Activated CD4-positive, alpha-beta T cell treated with anti-CD3 and anti-CD28 coated beads, Interleukin-2, amount 50 U/mL, for 16 hours (primary cell): ENCODE results near the gene POGLUT3.

Source experiments
- DNase-seq: peaks from one replicate; pipeline ENCODE4 v3.0.0-alpha.2; 2020

The POGLUT3 gene

DNA sequence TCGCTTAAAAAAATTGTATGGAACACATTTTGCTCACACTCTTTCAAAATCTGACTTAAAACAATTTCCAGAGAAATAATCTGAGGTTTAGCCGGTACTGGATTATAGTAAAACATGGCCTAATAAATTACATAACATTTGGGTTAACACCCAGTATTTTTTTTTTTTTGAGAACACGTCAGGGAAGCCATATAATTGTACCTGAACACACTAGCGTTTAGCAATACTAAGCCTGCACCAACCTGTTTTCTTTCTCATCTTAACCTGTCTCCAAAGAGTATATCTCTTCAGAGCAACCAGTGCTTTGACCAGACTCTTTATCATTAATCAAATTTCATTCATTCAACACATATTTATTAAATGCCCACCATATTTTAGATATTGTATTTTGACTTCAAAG lies 2.0 kb upstream of the POGLUT3 start:
- DNase-seq: no peak

DNA sequence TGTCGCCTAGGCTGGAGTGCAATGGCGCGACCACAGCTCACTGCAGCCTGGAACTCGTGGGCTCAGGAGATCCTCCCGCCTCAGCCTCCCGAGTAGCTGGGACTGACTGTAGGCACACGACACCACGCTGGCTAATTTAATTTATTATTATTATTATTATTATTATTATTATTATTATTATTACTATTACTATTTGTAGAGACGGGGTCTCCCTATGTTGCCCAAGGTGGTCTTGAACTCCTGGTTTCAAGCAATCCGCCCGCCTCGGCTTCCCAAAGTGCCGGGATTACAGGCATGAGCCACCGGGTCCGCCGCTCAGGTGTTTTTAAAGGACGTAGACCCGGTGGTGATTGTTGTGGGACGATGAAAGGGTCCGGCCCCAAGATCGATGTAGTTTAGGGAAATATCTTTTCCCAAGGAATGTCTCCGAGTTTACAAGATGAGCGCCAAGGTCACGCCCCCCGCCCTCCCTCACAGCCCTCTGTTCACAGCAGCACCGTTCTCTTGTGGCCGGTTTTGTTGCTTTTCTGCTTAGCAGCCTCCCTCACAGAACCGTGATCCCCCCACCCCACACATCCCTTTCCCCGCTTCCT lies 728 bp upstream of the POGLUT3 start:
- no peak for DNase-seq

DNA sequence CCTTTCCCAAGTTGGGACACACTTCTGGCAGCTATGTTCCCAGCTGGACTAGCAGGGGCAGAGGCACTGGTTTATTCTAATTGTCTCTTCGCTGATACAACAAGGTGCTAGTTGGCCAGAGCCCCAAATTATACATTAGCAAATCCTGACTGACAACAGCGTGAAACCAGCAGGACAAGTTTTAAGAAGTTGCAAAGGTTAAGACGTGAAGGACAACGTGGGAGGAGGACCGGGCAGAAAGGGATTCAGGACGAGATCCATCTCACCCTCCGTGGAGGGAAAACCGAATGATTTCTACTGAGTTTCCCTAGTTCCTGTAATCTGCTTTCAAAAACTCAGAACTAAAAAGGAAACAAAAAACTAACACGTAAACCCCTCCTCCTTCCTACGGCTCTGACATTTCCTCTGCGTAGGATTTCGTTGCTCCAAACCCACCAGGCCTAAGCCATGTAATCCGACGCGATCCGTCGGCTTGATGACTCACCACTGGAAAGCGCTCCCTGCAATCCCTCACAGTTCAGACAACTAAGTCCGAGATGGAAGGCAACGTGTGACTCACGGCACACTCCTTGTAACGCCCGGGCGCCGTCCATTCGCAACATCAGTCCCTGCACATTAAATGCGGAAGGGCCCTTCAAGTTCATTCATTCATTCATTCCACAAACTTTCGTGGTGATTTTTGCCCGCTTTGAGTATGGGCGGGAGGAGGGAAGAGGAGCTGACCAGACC lies 703 bp downstream of the POGLUT3 start:
- DNase-seq: peak; percentile 78

DNA sequence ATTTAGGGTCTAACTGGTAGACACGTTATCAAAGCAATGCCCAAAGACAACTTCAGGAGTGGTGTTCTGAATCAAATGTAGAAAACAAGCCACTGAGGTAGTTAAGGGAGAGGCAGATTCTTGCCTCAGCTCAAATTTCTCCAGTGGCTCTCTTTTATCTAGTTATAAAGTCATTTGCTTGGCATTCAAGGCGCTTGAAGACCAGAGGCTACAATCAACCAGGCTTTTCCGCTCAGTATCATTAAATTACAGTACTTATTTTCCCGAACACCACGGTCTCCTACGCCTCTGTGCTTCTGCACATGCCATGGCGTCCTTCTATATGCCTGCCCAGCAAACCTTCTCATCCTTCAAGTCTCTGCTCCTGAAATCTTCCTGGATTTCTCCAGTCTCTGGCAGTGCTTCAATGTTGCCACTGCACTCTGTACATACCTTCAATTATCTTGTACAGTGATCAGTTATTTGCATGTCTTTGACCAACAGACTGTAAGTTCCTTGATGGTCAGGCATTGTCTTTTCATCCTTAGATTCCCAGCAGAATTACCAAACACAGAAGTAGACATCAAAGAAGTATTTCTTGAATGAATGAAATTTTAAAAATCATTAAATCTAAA lies 1.4 kb downstream of the POGLUT3 start:
- no peak for DNase-seq

DNA sequence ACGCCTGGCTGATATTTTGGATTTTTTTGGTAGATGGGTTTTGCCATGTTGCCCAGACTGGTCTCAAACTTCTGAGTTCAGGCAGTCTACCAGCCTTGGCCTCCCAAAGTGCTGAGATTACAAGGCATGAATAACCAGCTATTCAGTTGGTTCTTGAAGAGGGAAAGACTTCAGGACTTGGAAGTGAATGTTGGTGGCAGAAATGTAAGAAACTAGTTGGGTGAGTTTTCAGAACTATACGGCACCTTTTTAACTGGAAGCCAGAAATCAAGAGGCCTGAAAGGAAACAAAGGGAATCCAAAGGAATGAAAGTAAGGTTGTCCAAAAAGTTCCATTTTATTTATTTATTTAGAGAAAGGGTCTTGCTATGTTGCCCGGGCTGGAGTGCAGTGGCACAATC lies 2.9 kb downstream of the POGLUT3 start:
- DNase-seq: no peak

DNA sequence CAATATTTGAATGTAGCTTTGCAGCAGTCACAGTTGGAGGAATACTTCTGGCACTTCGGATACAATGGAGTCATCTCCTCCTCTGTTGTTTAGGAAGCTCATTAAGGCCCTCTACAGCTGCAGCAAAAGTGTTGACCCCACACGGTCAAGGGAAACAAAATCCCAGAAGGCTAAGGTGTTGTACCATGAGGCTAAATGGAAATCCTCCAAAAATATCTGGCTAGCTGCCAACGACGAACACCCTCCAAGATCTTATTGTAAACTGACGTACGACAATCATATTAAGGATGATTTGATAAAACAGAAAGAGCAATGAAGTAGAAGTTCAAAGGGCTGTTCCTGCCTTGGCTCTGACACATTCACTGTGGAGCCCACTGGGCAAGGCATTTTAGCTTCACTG lies 4.0 kb downstream of the POGLUT3 start:
- DNase-seq: no peak

DNA sequence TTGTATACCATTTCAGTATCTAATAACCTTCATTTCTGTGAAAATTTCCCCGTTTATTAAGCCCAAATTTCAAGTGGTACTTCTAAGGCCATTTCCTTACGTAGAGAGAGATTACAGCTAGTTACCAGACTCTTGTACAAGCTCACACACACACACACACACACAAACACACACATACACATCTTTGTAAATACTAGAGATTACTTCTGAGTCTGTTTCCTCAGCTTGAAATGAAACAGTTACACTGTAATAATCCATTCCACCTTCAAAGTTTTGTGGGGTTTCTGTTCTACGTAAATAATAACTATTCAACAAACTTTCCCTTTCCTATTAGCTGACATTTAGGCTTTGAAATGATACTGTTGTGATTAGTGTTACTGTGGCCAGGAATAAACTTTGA lies 6.2 kb downstream of the POGLUT3 start:
- DNase-seq: no peak

DNA sequence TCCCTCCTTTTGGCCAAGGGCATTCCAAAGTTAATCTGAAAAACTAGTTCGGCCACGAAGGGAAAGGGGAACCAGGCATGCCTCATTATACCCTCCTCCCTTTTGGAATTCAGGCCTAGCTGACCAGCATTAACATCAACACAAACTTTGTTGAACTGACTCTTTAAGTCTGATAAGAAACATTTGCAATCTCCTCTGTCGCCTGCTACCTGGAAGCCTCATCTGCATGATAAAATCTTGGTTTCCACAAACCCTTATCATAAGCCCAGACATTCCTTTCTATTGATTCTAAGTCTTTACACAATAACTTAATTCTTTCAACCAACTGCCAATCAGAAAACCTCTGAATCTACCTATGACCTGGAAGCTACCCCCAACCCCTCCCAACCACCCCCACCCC lies 11.4 kb downstream of the POGLUT3 start:
- no peak for DNase-seq

DNA sequence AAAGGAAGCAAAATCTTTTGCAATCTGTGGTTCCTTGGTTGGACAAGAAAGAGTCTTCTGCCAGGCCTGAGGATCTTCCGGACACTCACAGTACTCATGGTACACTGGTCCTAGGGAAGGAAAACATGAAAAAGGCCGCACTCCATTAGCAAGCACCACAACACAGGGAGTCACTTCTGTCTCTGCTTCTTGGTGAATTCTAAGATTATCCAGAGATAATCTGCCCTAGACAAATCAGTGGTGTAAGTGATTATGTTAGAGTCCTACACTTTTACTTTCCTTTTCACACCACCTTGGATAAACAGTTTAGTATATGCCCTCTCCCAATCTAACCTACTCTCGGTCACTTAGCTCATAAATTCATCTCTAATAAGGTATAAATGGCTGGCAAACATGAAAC lies 11.9 kb downstream of the POGLUT3 start:
- DNase-seq: no peak

DNA sequence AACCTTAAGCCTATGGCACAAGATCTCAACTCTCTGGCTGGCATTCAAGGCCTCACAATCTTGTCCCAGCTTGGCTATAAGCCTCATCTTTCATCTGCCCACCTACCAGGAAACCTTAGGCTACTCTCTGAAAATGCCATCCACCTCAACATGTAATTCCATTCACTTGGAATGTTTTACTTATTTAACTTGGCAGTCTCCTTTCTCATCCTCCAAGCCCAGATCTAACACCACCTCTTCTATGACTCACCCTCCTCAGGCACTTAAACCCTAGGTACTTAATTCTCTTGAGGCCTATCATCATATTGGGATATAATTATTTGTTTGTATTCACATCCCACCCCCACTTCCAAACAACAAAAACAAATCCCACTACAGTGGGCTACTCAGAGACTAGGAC lies 15.0 kb downstream of the POGLUT3 start:
- DNase-seq: no peak

DNA sequence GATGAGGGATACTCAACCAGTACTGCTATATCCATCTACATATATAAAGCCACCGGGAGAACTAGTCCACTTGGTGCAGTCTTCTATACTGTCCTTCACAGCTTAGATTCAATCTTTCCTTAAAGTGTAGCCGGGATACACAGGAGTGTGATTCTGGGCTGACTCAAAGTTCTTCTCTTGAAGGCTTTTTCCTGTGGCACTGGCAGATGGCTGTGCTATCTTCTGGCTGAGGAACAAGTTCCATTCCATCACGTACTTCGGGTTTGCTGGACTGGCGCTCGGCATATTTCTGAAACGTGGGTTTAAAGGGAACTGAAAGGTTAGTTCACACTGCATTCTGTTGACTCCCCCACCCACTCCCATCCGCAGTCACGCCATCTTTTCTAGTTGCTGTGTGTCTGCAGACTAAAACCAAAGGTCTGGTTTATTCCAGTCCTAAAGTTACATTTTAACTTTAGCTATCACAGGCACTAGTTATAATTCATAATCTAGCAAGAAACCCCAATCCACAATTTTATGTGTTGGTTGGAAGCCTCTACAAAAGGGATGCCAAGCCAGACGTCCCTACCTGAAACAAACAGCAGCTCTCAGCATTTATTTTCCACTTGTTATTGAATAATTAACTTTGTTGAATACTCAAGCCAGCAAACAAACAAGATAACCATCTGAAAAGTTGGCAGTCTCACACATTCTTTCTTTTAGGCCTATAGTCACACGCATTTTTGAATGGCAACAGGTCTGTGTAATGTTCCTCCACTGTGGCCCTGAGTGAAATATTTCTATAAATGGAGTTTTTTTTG lies 23.3 kb downstream of the POGLUT3 start:
- no peak for DNase-seq

DNA sequence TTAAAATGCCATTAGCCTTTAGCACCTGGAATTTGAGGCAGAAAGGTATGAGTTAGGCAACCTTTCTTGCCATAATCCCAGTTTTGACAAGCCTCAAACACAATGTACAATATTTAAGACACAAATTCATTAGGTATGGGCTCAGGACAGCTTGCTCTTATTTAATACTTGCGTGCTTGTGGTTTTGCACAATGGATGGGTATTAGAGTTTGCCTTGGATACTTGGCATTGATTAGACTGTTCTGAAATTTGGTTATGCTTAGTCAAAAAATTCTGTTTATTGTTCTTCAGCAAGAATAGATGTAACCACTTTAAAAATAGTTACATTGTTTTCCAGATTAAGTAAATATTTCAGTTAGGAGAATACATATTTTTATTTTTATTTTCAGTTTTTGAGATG lies 25.5 kb downstream of the POGLUT3 start:
- no peak for DNase-seq

DNA sequence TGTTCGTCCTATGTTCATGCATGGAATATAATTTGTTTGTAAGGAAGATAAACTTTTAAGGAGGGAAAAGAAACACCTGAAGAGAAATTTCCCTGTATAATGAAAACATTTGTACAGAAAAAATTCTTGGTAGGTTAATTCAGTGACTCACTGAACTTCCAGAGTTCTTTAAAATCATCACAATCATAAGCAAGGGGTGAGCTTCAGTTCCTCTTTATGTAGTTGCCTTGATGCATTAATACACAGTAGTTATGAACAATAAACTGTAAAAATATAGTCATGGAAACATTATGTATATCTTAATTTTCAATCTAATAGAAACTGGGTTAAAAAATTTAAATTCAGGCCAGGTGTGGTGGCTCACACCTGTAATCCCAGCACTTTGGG lies 29.7 kb downstream of the POGLUT3 start:
- no peak for DNase-seq

DNA sequence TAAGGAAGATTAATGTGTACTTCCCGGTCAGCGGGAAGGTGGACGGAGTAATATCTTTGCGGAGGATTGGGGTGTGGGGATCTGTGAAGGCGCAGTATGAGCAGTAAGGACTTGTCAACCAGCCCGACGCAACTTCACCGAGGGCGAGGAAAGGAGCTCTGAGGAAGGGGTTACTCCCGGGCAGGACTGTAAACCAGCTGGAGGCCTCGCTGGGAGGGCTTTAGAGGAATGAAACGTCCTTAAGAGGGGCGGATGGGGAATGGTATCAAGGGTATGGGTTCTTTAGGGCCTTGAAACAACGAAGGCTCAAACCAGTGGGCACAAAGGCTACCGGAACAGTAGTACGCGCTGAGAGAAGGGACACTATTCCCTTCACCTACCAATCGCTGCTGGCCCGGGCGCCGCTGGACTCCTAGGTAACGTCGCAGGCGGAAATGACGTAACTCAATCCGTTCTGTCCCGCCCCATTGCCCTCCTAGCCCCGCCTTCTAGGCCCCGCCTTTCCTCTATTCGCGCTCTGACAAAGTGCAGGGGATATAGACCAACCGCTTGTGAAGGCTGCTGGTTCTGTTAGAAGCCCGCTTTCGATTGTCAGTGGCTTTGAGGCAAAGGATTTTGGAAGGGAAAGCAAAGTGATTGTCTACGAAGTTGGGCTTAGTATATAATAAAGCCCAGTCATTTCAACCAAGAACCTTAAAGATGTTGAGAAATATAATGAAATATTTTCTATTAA lies 30.9 kb downstream of the POGLUT3 start, which contains the start of gene C11orf65:
Gene C11orf65, minus strand, starts transcription at position 439 of the 733 bp plus-strand sequence. CDS start 5,970 bp downstream, outside the sequence.
- peak; percentile 97 for DNase-seq

DNA sequence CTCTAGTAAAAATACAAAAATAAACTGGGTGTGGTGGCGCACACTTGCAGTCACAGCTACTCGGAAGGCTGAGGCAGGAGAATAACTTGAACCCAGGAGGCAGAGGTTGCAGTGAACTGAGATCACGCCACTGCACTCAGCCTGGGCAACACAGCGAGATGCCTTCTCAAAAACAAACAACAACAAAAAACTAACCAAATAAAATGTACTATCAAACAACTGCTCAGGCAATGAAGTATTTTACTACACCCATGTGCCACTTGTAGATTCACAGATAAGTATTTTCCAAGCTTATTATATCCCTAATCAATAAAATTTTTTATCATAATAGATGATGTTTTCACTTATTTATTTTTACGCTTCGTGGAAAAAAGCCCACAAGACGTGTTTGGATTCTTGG lies 31.8 kb downstream of the POGLUT3 start:
- no peak for DNase-seq

DNA sequence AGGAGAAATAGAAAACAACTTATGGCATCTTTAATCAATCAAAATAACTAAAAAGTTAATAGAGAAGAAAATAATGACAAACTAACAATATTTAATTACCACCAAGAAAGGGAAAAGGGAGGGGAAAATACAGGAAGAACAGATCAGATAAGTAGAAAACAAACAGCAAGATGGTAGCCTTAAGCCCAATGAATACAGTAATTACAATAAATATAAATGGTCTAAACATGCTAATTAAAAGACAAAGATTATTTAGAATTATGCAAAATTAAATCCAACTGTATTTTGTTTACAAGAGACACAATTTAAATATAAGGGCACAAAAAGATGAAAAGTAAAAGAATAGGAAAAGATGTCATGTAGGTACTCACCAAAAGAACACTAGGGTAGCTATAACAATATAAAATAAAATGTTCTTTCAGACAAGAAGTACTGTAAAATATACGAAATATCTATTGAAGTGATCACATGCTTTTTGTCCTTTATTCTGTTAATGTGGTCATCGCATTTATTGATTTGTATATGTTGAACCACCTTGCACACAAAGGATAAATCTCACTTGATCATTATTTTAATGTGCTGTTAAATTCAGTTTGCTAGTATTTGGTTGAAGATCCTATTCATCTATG lies 44.9 kb downstream of the POGLUT3 start:
- DNase-seq: no peak
